Measurements from ENCODE around the gene MAP3K3. TPM values are rescaled to one million over a fixed set of nuclear protein-coding genes. Genes with fewer than 3 reads are reported as not detected.

The MAP3K3 gene
- total and polyA plus RNA-seq, 10 of the 15 experiments (the other 5 are each of a cell fraction or from before 2014, with no cell fraction given) = 1.6 to 24.1 (median 15.0) TPM

DNA sequence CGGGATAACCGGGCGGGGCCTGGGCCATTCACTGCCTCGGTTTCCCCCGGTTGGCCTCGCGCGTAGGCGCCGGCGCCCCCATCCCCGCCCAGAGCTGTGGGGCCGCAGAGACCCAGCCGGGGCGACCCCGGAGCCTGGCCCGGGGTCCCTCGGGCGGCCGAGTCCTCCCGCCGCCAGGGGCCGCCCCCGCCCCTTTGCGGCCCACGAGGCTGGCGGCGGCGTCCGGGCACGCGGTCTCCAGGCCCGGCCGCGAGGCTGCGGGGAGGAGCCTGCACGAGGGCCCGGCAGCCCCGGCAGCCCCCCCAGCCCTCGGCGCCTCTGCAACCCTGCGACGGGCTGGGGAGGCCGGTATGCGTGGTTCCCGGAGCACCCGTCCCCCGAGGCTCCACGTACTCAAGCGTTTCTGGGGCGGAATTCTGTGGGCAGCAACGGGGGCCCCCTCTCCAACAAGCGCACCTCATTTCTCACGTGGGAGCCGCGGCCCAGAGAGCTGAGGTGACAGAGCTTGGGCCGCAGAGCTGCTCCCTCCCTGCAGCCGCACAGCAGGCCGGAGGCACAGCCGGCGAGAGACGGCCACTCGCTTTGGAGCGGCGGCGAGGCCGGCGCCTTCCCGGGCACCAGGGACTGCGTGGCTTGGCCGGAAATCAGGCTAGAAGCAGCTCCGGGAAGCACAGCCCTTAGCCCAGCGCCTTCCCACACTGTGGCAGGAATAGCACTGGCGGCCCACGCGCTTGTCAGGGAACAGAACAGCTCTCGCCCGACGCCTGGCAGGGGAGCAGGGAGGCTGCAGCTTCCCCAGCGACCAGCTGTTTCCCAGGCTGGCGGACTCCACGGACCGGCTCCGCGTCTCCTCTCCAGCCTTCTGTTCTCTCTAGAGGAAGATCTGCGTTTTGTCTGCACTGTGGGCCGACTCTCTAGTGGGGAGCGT is 78.6 kb downstream of the MAP3K3 start:
- Histone ChIP-seq H3K9me3 (replicated peaks; ENCODE audit: control insufficient read depth, insufficient read depth, low read length) (no peaks in the 10 kb centered on the region), H3K9ac (ENCODE audit: control insufficient read depth, insufficient read depth, low read length) (peak overlapping the region; percentile 86), H3K27me3 (replicated peaks in 1 of 2; ENCODE audit: control insufficient read depth in 2 of 2, insufficient read depth in 2 of 2, low read length in 1 of 2) (no peaks in the 10 kb centered on the region), H3K79me2 (ENCODE audit: control insufficient read depth, insufficient read depth, low read length) (peaks cover 65% of the 10 kb centered on the region), H3K4me3 (peak overlapping the region; percentile 91), H4K20me1 (ENCODE audit: control insufficient read depth, insufficient read depth) (no peaks in the 10 kb centered on the region), H3K27ac (ENCODE audit: control insufficient read depth, insufficient read depth) (peak overlapping the region; percentile 94), H3K36me3 (ENCODE audit: control insufficient read depth in 2 of 2, insufficient read depth in 2 of 2, low read length in 1 of 2) (peaks cover 6 to 11% of the 10 kb centered on the region in 2 experiments; a peak in 3 of 4 replicates), H2AFZ (ENCODE audit: control insufficient read depth, low read depth, low read length) (peak overlapping the region; percentile 37; the same call in 1 of the 2 replicates), H3K4me2 (ENCODE audit: control insufficient read depth, insufficient read depth) (peak overlapping the region; percentile 92), H3K4me1 (ENCODE audit: control insufficient read depth, insufficient read depth, low read length) (peaks cover 35% of the 10 kb centered on the region)
- ChIA-PET RAD21 (ENCODE audit: unreplicated experiment) (interaction anchor here (0.8 to 3.8 kb wide), 6 partner anchors 40 to 275 kb away, joined by 4 to 23 read pairs (median 5); partner anchors contain the start of genes CCDC47, DDX42 and STRADA), POLR2A (interaction anchor here (0.6 to 4.2 kb wide), 16 partner anchors 21 to 319 kb away, joined by 3 to 42 read pairs (median 4); partner anchors contain the start of genes CCDC47, DCAF7, DDX42 and ICAM2), SMC1A (ENCODE audit: uncharacterized antibody, unreplicated experiment) (interaction anchor here (0.7 to 2.1 kb wide), 6 partner anchors 36 to 74 kb away, joined by 3 to 6 read pairs (median 4); no protein-coding TSS in a partner anchor), CTCF (interaction anchor here (0.7 to 2.3 kb wide), 9 partner anchors 18 to 275 kb away, joined by 3 to 11 read pairs (median 4); partner anchors contain the start of genes MAP3K3 and STRADA)
- DNase-seq (ENCODE audit: low read depth, low spot score) = no peak
- BruUV-seq (replicated peaks) = TSS peak; percentile 54
- intact Hi-C loops (cut with micrococcal nuclease; ENCODE audit: unreplicated experiment) = no loop called here
- peak; percentile 4 for ATAC-seq
- in situ Hi-C loops (cut with MboI) = no loop called here
- WGBS (ENCODE audit: insufficient coverage, insufficient replicate concordance, low lambda C conversion rate, missing lambda C conversion rate) = under 1% methylated on average over 86 of the region's 88 CpGs
- FAIRE-seq = peak; percentile 47
- TF ChIP-seq NBN (IDR thresholded peaks at IDR 0.05) (peak; percentile 22; the same call in 1 of the 2 replicates), CHD4 (IDR thresholded peaks at IDR 0.05) (no peak), ZSCAN29 (IDR thresholded peaks at IDR 0.05) (0 out of 2 replicates have a peak, but pooled peaks have one; percentile 5), BHLHE40 (IDR thresholded peaks at IDR 0.05; ENCODE audit: borderline replicate concordance in 1 of 2, low read depth in 2 of 2, low read length in 1 of 2) (peak; percentile 8 to 79; a peak in 3 of 4 replicates), NR2C1 (IDR thresholded peaks at IDR 0.05) (0 out of 2 replicates have a peak, but pooled peaks have one; percentile 3), SREBF2 (IDR thresholded peaks at IDR 0.05; ENCODE audit: low read length) (no peak), MYC (IDR thresholded peaks at IDR 0.05; ENCODE audit: insufficient read depth, insufficient read length, insufficient replicate concordance, low read length, severe bottlenecking) (peak; percentile 86), POLR2AphosphoS5 (IDR thresholded peaks at IDR 0.05; ENCODE audit: low read length) (peak; percentile 51), IKZF1 (conservative IDR thresholded peaks at IDR 0.05) (peak; percentile 69), EGR1 (IDR thresholded peaks at IDR 0.05; ENCODE audit: borderline replicate concordance in 1 of 2, low read depth in 2 of 2, low read length in 2 of 2) (peak in 1 of 2 experiments; percentile 61; a peak in 1 of 3 replicates), CHD2 (IDR thresholded peaks at IDR 0.05; ENCODE audit: borderline replicate concordance, low read depth, low read length) (no peak), PML (IDR thresholded peaks at IDR 0.05; ENCODE audit: low read length) (no peak), STAT3 (IDR thresholded peaks at IDR 0.05; ENCODE audit: low read depth, low read length) (no peak), GABPA (IDR thresholded peaks at IDR 0.05; ENCODE audit: low read depth) (no peak), ZNF24 (IDR thresholded peaks at IDR 0.05) (no peak), ZNF217 (IDR thresholded peaks at IDR 0.05) (0 out of 2 replicates have a peak, but pooled peaks have one; percentile 34)
- TF ChIP-seq, protein P1, sequence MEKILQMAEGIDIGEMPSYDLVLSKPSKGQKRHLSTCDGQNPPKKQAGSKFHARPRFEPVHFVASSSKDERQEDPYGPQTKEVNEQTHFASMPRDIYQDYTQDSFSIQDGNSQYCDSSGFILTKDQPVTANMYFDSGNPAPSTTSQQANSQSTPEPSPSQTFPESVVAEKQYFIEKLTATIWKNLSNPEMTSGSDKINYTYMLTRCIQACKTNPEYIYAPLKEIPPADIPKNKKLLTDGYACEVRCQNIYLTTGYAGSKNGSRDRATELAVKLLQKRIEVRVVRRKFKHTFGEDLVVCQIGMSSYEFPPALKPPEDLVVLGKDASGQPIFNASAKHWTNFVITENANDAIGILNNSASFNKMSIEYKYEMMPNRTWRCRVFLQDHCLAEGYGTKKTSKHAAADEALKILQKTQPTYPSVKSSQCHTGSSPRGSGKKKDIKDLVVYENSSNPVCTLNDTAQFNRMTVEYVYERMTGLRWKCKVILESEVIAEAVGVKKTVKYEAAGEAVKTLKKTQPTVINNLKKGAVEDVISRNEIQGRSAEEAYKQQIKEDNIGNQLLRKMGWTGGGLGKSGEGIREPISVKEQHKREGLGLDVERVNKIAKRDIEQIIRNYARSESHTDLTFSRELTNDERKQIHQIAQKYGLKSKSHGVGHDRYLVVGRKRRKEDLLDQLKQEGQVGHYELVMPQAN (conservative IDR thresholded peaks at IDR 0.05) = peak; percentile 53; the same call in 1 of the 2 replicates
- TF ChIP-seq, protein P2, sequence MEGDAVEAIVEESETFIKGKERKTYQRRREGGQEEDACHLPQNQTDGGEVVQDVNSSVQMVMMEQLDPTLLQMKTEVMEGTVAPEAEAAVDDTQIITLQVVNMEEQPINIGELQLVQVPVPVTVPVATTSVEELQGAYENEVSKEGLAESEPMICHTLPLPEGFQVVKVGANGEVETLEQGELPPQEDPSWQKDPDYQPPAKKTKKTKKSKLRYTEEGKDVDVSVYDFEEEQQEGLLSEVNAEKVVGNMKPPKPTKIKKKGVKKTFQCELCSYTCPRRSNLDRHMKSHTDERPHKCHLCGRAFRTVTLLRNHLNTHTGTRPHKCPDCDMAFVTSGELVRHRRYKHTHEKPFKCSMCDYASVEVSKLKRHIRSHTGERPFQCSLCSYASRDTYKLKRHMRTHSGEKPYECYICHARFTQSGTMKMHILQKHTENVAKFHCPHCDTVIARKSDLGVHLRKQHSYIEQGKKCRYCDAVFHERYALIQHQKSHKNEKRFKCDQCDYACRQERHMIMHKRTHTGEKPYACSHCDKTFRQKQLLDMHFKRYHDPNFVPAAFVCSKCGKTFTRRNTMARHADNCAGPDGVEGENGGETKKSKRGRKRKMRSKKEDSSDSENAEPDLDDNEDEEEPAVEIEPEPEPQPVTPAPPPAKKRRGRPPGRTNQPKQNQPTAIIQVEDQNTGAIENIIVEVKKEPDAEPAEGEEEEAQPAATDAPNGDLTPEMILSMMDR (IDR thresholded peaks at IDR 0.05 in 2 of 3, conservative IDR thresholded peaks at IDR 0.05 in 1 of 3; ENCODE audit: control insufficient read depth in 2 of 3, extremely low read depth in 1 of 3, insufficient read depth in 1 of 3, low read depth in 3 of 3, low read length in 3 of 3) = peak in 1 of 3 experiments; percentile 36; a peak in 1 of 6 replicates

Measured in GM12878 (cell line).